Psoas muscle (tissue), 8 donors: ENCODE measurements around the gene ADRA2B. TPM values are rescaled to one million over a fixed set of nuclear protein-coding genes. Genes with fewer than 3 reads are reported as not detected.

Experiments
- ATAC-seq, 4 donors: fragments of 200-7000 bp; cut with Tn5 transposase; one replicate each; pipeline ENCODE4 v1.9.1; 2020; ENCODE audit warnings: moderate library complexity in 3 of 4, mild to moderate bottlenecking in 2 of 4
- DNase-seq, 2 donors: peaks; one replicate each; pipeline ENCODE4 v3.0.0-alpha.2; 2020
- H3K27ac ChIP-seq: fragments of 200-600 bp; one replicate; pipeline ENCODE4 v1.8.0; 2022
- H3K27me3 ChIP-seq, 3 donors: fragments of 200-600 bp in 1 of 3; one replicate each; pipeline versions ENCODE4 v1.6.1 to v1.8.0; 2013 to 2022; ENCODE audit warnings: low read length in 2 of 3, mild to moderate bottlenecking in 2 of 3, moderate library complexity in 1 of 3; ENCODE audit not compliant: insufficient read depth in 3 of 3
- H3K36me3 ChIP-seq, 2 donors: fragments of 200-600 bp in 1 of 2; one replicate each; pipeline versions ENCODE4 v1.6.1 to v1.8.0; 2013 to 2022; ENCODE audit warnings: low read depth in 1 of 2, mild to moderate bottlenecking in 1 of 2, moderate library complexity in 1 of 2; ENCODE audit not compliant: insufficient read depth in 1 of 2
- H3K4me1 ChIP-seq: fragments of 200-600 bp; one replicate; pipeline ENCODE4 v1.8.0; 2022
- H3K4me3 ChIP-seq: fragments of 200-600 bp; one replicate; pipeline ENCODE4 v1.8.0; 2022; ENCODE audit warnings: mild to moderate bottlenecking
- H3K9me3 ChIP-seq: fragments of 200-600 bp; one replicate; pipeline ENCODE4 v1.8.0; 2022
- WGBS, 3 donors: extraction: QIAGEN DNeasy Blood & Tissue Kit; methylation state at CpG; one replicate each; pipeline versions ENCODE4 v1.1.6 to v1.1.7; 2013; 5-methylcytosine and 5-hydroxymethylcytosine counted together
- intact Hi-C, 2 donors: fragments of 100-400 bp; cut with DNase I; formaldehyde crosslinking; loops; one replicate each; pipeline versions ENCODE4 v1.11.0 to v1.14.2; 2022
- polyA plus RNA-seq, 3 donors: library from polyadenylated mRNA; stranded (reverse); fragments of 200-250 nt; gene quantifications; one replicate each; pipeline ENCODE4 v1.2.3, GENCODE V29; 2013
- total RNA-seq, 4 donors: library from RNA; stranded (reverse); fragmentation: NEBNext Ultra II Directional in 2 of 4; extraction: Animal tissue kit (Norgen Biotek cat#: 25700) in 2 of 4; gene quantifications; one replicate each; pipeline versions ENCODE4 v1.2.1 to v1.2.4, GENCODE V29; 2021 to 2023
- TF ChIP-seq, protein P1 (sequence below): fragments of 200-600 bp; IDR thresholded peaks from one replicate; pipeline ENCODE4 v1.8.0; 2022; ENCODE audit warnings: antibody characterized with exemption
- donor health status: healthy with polysubstance abuse.
- donor health status: DM: no; HTN: no; CAD: no; lungs with moderate emphysema.
- donor health status: Bipolar disorder and iron deficiency.
- donor health status: healthy.
- donor health status: DM: yes; HTN: yes; CAD: no.
- donor health status: DM: no; HTN: no; CAD: no.
- donor health status: DM: no; HTN: no; CAD: no.
- donor health status: DM: yes; HTN: yes; CAD: no.

Gene ADRA2B
- total and polyA plus RNA-seq, 7 donors, result 1.6 to 5.3 (median 2.1) TPM

DNA sequence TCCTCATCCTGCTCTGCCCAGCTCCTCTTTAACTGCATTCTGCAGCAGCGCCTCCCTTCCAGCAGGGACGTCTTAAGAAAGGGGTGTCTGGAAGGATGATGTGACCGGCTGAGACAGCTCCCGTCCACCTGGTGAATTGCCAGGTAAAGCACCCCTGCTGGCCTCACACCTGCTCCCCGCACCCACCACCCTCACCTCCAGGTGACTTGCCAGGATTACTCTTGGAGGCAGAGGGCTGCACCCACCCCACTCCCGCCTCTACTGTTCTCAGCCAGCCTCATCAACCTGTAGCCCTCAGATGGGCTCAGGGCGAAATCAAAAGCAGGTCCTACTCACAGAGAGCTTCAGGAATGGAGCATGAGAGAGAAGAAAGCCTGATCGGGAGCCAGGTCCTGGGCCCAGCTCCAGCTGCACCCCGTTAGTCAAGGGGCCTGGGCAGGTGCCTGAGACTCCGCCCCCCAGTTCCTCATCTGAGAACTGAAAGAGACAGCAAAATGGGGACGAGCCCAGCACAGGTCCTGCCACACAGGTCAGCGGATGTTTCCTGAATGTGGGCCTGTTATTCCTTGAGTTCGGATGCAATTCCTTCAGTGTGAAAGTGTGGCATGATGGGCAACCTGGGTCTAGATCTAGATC lies 5.6 kb downstream of the ADRA2B start:
- Histone ChIP-seq H3K36me3 (no peaks in the 10 kb centered on the region), H3K9me3 (no peaks in the 10 kb centered on the region), H3K27me3 (peaks cover 0 to 12% (median 0%) of the 10 kb centered on the region in 3 donors), H3K4me1 (no peaks in the 10 kb centered on the region), H3K4me3 (no peak overlapping the region), H3K27ac (no peak overlapping the region)
- no peak for DNase-seq
- ATAC-seq, result no peak
- WGBS, 3 donors, result 83 to 87% (median 86%) methylated on average over 13 of the region's 13 CpGs
- intact Hi-C loops, result loop anchor here (10.0 kb wide), 1 partner anchor 86 kb away; no protein-coding TSS in a partner anchor
- TF ChIP-seq, protein P1, sequence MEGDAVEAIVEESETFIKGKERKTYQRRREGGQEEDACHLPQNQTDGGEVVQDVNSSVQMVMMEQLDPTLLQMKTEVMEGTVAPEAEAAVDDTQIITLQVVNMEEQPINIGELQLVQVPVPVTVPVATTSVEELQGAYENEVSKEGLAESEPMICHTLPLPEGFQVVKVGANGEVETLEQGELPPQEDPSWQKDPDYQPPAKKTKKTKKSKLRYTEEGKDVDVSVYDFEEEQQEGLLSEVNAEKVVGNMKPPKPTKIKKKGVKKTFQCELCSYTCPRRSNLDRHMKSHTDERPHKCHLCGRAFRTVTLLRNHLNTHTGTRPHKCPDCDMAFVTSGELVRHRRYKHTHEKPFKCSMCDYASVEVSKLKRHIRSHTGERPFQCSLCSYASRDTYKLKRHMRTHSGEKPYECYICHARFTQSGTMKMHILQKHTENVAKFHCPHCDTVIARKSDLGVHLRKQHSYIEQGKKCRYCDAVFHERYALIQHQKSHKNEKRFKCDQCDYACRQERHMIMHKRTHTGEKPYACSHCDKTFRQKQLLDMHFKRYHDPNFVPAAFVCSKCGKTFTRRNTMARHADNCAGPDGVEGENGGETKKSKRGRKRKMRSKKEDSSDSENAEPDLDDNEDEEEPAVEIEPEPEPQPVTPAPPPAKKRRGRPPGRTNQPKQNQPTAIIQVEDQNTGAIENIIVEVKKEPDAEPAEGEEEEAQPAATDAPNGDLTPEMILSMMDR, result no peak

DNA sequence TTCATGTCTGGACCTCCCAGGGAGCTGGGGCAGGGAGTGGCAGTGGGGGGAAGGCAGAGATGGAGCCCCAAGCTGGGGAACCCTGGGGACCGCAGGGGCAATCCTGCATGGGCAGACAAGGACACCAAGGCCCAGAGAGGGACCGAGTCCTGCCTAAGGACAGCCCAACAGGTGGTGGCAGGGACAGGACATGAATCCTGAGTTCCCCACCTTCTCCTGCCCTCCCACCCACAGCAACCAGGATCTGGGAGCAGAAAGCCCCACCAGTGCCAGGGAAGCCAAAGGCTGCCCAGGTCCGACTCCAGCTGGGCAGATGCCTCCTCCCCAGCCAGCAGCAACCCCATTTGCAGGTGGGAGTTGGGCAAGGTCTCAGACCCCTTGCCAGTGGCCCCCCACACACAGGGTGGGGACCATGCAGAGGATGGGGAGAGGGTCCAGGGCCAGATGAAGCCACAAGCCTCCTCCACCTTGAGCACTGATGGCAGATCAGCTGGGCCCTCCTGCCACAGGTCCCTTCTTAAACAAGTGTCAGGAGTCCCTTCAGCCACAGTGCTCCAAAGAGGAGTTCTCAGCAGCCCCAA lies 6.3 kb downstream of the ADRA2B start:
- peaks cover 0 to 4% (median 0%) of the 10 kb centered on the region in 3 donors for H3K27me3 ChIP-seq
- H3K4me3 ChIP-seq, result no peak overlapping the region
- ATAC-seq (no peak), DNase-seq (no peak)
- 86 to 97% (median 95%) methylated on average over 3 of the region's 3 CpGs for WGBS, 3 donors
- H3K9me3 ChIP-seq, result peaks cover 4% of the 10 kb centered on the region
- peak overlapping the region; percentile 41 for H3K27ac ChIP-seq
- intact Hi-C loops, result loop anchor here (10.0 kb wide), 1 partner anchor 85 kb away; no protein-coding TSS in a partner anchor
- no peaks in the 10 kb centered on the region for H3K4me1 ChIP-seq
- TF ChIP-seq, protein P1, result no peak
- H3K36me3 ChIP-seq, result no peaks in the 10 kb centered on the region

DNA sequence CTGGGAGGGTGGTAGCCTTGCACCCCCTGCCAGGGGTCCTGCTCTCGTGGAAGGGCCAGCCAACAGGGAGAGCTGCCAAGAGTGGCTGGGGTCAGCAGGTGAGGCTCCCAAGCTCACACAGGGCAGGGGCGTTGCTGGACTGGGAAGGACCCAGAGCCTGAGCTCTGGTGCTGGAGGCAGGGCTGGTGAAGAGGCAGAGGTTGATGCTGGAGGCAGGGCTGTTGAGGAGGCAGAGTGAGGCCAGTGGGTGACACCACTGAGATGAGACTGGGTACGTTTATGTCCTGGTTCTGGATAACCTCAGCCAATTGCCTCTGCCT lies 7.0 kb downstream of the ADRA2B start:
- ATAC-seq (peak in 1 of 4 donors; percentile 26), DNase-seq (no peak)
- TF ChIP-seq, protein P1, result no peak
- no peaks in the 10 kb centered on the region for H3K27me3 ChIP-seq
- H3K4me3 ChIP-seq, result no peak overlapping the region
- no peaks in the 10 kb centered on the region for H3K4me1 ChIP-seq
- intact Hi-C loops, result no loop called here
- H3K36me3 ChIP-seq, result no peaks in the 10 kb centered on the region
- H3K9me3 ChIP-seq, result peaks cover 4% of the 10 kb centered on the region
- H3K27ac ChIP-seq, result peak overlapping the region; percentile 41
- WGBS, 3 donors, result 38 to 58% (median 39%) methylated on average over 3 of the region's 3 CpGs

DNA sequence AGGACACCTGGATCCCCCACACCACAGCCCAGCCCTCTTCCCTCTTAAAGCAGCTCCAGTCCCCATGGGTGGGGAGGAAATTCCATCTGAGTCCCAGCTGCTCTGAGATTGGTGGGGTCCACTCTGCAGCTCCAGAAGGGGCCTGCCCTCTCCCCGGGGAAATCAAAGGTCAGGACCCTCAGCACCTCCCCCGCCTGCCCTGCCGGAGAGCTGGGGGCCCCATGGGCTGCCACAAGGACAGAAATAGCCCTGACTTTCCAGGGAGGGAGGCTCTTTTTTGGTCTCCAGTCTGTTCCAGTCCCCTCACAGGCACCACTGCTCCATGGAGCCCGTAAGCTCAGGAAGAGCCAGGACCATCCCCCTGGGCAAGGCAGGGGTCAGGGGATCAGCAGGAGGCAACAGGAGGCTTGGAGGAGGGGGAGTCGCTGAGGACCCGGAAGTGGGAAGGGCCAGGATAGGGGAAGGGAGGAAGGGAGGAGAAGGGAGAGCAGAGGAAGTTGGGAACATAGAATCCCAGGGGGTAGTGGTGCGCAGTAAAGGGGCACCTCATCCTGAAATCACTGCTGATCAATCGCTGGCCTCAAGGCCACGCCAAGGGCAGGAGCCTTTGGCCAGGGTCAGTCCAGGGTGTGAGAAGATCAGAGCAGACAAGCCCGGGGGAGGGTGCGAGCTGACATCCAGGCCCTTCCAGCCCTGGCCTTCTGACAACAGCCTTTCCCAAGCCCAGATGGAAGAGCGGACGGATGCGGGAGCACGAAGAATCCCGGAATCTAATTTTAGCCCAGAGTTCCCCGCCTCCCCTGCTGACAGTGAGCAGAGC lies 7.6 kb downstream of the ADRA2B start:
- peak in 1 of 4 donors; percentile 46 for ATAC-seq
- Histone ChIP-seq H3K4me3 (no peak overlapping the region), H3K9me3 (peaks cover 4% of the 10 kb centered on the region), H3K27me3 (no peaks in the 10 kb centered on the region), H3K4me1 (no peaks in the 10 kb centered on the region), H3K27ac (no peak overlapping the region), H3K36me3 (no peaks in the 10 kb centered on the region)
- 24 to 30% (median 29%) methylated on average over 17 of the region's 17 CpGs for WGBS, 3 donors
- intact Hi-C loops, result no loop called here
- DNase-seq, result peak in 1 of 2 donors; percentile 72
- TF ChIP-seq, protein P1, result no peak
